K562 (cell line): ENCODE measurements around the gene VPS4B. TPM values are rescaled to one million over a fixed set of nuclear protein-coding genes. Genes with fewer than 3 reads are reported as not detected.
A peak's percentile ranks its signal among the peaks of the same experiment; 100 is the strongest.

Source experiments
- ATAC-seq: fragments of 200-7000 bp; cut with Tn5 transposase; 3 replicates; pipeline ENCODE4 v1.9.1; 2020; ENCODE audit warnings: moderate library complexity
- BruUV-seq: library from RNA; stranded (reverse); fragments of 400-500 nt; replicated peaks from 2 replicates; lab custom pipeline; 2021; lab: Mats Ljungman, UMichigan
- CTCF ChIA-PET: fragments of 300-600 bp; formaldehyde crosslinking; extraction: SDS; loops from one replicate; lab custom pipeline; 2021; ENCODE audit warnings: low intra/inter-chr PET ratio; lab: Yijun Ruan, JAX
- POLR2A ChIA-PET: fragments of 300-600, 350-650 bp; sonication (Branson Sonifier 250); formaldehyde crosslinking; extraction: SDS; loops from one replicate; lab custom pipeline; 2021; ENCODE audit warnings: antibody characterized with exemption, inconsistent platforms; lab: Yijun Ruan, JAX
- DNase-seq, 4 experiments: peaks; one replicate each; pipeline versions ENCODE4 v3.0.0 to v3.0.0-alpha.2; 2011 to 2018; ENCODE audit warnings: low spot score in 3 of 4, mixed read lengths in 3 of 4; ENCODE audit errors: extremely low read depth in 1 of 4
- FAIRE-seq: peaks from 2 replicates; lab custom pipeline; 2011; peaks lifted over from hg19 to GRCh38; lab: Jason Lieb, UNC
- H2AFZ ChIP-seq: 2 replicates; pipeline ENCODE4 v1.6.0; 2011; ENCODE audit warnings: low read depth, low read length, control low read depth, inconsistent platforms
- H3K27ac ChIP-seq: fragments of 200-600 bp; 3 replicates; pipeline ENCODE4 v1.8.0; 2011; ENCODE audit warnings: low read depth, mild to moderate bottlenecking, control low read depth, inconsistent platforms, low read length, moderate library complexity, mixed read lengths; ENCODE audit errors: extremely low read depth
- H3K27me3 ChIP-seq, 2 experiments: fragments of 300-600 bp in 1 of 2; 2 replicates in 1 of 2; 3 replicates in 1 of 2; pipeline versions ENCODE4 v1.6.0 to v1.8.0; 2011; ENCODE audit warnings: inconsistent platforms in 2 of 2, low read length in 2 of 2, mild to moderate bottlenecking in 1 of 2, mixed read lengths in 1 of 2, moderate library complexity in 1 of 2; ENCODE audit not compliant: control insufficient read depth in 2 of 2, insufficient read depth in 2 of 2
- H3K36me3 ChIP-seq: fragments of 300-600 bp; 3 replicates; pipeline ENCODE4 v1.8.0; 2011; ENCODE audit warnings: mild to moderate bottlenecking, low read length, inconsistent platforms; ENCODE audit not compliant: control insufficient read depth, insufficient read depth
- H3K4me1 ChIP-seq, 2 experiments: fragments of 200-600 bp in 1 of 2; replicated peaks in 1 of 2; 2 replicates in 1 of 2; 3 replicates in 1 of 2; pipeline versions ENCODE4 v1.5.1 to v1.8.0; 2011; ENCODE audit warnings: inconsistent platforms in 2 of 2, low read length in 2 of 2, mild to moderate bottlenecking in 1 of 2, mixed read lengths in 1 of 2, moderate library complexity in 1 of 2; ENCODE audit not compliant: control insufficient read depth in 2 of 2, insufficient read depth in 2 of 2
- H3K4me2 ChIP-seq: 2 replicates; pipeline ENCODE4 v1.6.1; 2011; ENCODE audit warnings: low read length, control low read depth, inconsistent platforms, mixed read lengths; ENCODE audit not compliant: insufficient read depth
- H3K4me3 ChIP-seq: fragments of 200-600 bp; sonication (generic), shearing (Covaris generic); 2 replicates; pipeline ENCODE4 v1.5.1; 2016; ENCODE audit warnings: control low read depth, inconsistent platforms
- H3K79me2 ChIP-seq: fragments of 200-600 bp; 3 replicates; pipeline ENCODE4 v1.8.0; 2011; ENCODE audit warnings: low read length, inconsistent platforms; ENCODE audit not compliant: control insufficient read depth, insufficient read depth
- H3K9ac ChIP-seq, 2 experiments: 2 replicates each; pipeline versions ENCODE4 v1.6.0 to v1.6.1; 2011; ENCODE audit warnings: low read depth in 2 of 2, low read length in 2 of 2, control low read depth in 1 of 2, inconsistent platforms in 1 of 2, mild to moderate bottlenecking in 1 of 2, mixed read lengths in 1 of 2; ENCODE audit not compliant: insufficient read depth in 1 of 2
- H3K9me1 ChIP-seq: one replicate; pipeline ENCODE4 v1.6.0; 2011; ENCODE audit warnings: inconsistent platforms, mild to moderate bottlenecking, low read length, moderate library complexity; ENCODE audit not compliant: control insufficient read depth, insufficient read depth
- H3K9me3 ChIP-seq: replicated peaks from 2 replicates; pipeline ENCODE4 v1.5.1; 2011; ENCODE audit warnings: low read depth, low read length, inconsistent platforms; ENCODE audit not compliant: control insufficient read depth, insufficient read depth
- H4K20me1 ChIP-seq: replicated peaks from 2 replicates; pipeline ENCODE4 v1.6.1; 2011; ENCODE audit warnings: low read length, inconsistent platforms, mixed read lengths; ENCODE audit not compliant: control insufficient read depth, insufficient read depth
- CEBPG ChIP-seq, 3 experiments: fragments of 200-800 bp in 1 of 3; sonication (Bioruptor generic) in 1 of 3; sonication (generic) in 1 of 3; formaldehyde crosslinking in 1 of 3; IDR thresholded peaks in 2 of 3; conservative IDR thresholded peaks in 1 of 3; 2 replicates each; pipeline versions ENCODE4 v1.6.1 to v1.8.0; 2016 to 2022; ENCODE audit warnings: missing compliant biosample characterization in 2 of 3, missing genetic modification characterization in 2 of 3, mild to moderate bottlenecking in 1 of 3, missing genetic modification reagents in 1 of 3
- HIVEP1 ChIP-seq: fragments of 250-450 bp; sonication (Bioruptor Pico); IDR thresholded peaks from 2 replicates; pipeline ENCODE4 v1.4.0; 2020; ENCODE audit warnings: mild to moderate bottlenecking
- HLTF ChIP-seq: fragments of 450-650 bp; IDR thresholded peaks from 2 replicates; pipeline ENCODE4 v1.6.1; 2016
- HNRNPH1 ChIP-seq: fragments of 200-400 bp; formaldehyde crosslinking; optimal IDR thresholded peaks from 2 replicates; pipeline ENCODE3; 2017; ENCODE audit warnings: low read depth, mild to moderate bottlenecking, low read length, moderate library complexity
- ILF3 ChIP-seq: fragments of 450-650 bp; IDR thresholded peaks from 2 replicates; pipeline ENCODE4 v1.6.1; 2018; ENCODE audit warnings: antibody characterized with exemption, mild to moderate bottlenecking, moderate library complexity, borderline replicate concordance
- MEIS2 ChIP-seq: fragments of 450-650 bp; IDR thresholded peaks from 2 replicates; pipeline ENCODE4 v1.6.1; 2014; ENCODE audit warnings: mild to moderate bottlenecking; ENCODE audit not compliant: partially characterized antibody
- NEUROD1 ChIP-seq: fragments of 150-350 bp; IDR thresholded peaks from 2 replicates; pipeline ENCODE4 v1.6.1; 2014; ENCODE audit warnings: borderline replicate concordance, low read length, low read depth; ENCODE audit not compliant: partially characterized antibody
- SAFB2 ChIP-seq: fragments of 200-400 bp; formaldehyde crosslinking; IDR thresholded peaks from 2 replicates; pipeline ENCODE4 v1.6.1; 2018; ENCODE audit warnings: borderline replicate concordance, low read length, low read depth, moderate library complexity; ENCODE audit not compliant: severe bottlenecking
- SNIP1 ChIP-seq: fragments of 450-650 bp; IDR thresholded peaks from 2 replicates; pipeline ENCODE4 v1.7.1; 2017; ENCODE audit warnings: low read depth, mild to moderate bottlenecking
- SREBF1 ChIP-seq: fragments of 150-350 bp; IDR thresholded peaks from 2 replicates; pipeline ENCODE4 v1.6.1; 2014; ENCODE audit warnings: antibody characterized with exemption, low read depth, low read length, borderline replicate concordance
- WGBS: fragments of 100-300 bp; shearing (Covaris generic); methylation state at CpG from one replicate; pipeline ENCODE4 v1.1.6; 2016; ENCODE audit warnings: low coverage, mixed read lengths; ENCODE audit not compliant: insufficient coverage; ENCODE audit errors: missing lambda C conversion rate; 5-methylcytosine and 5-hydroxymethylcytosine counted together
- in situ Hi-C: fragments of 300-500 bp; cut with MboI; formaldehyde crosslinking; loops from 4 replicates; pipeline ENCODE4 v1.15.0; 2018; ENCODE audit warnings: inconsistent platforms, mixed read lengths
- intact Hi-C: fragments of 100-400 bp; cut with micrococcal nuclease; formaldehyde crosslinking; loops from 2 replicates; pipeline ENCODE4 v1.14.2; 2022
- polyA plus RNA-seq, 8 experiments: library from polyadenylated mRNA; depleted of rRNA in 4 of 8; stranded (reverse) in 5 of 8; unstranded in 3 of 8; fragments of >200 nt; fragmentation: Nextera tagmentation in 2 of 8; fragmentation: Illumina TruSeq in 1 of 8; extraction: Ambion mirVana in 2 of 8; extraction: Trizol in 1 of 8; gene quantifications; 2 replicates each; pipeline versions ENCODE4 v1.2.1 to v1.2.3, GENCODE V29; 2011 to 2014; ENCODE audit warnings: inconsistent platforms in 1 of 8, missing spikeins in 1 of 8
- total RNA-seq, 7 experiments: library from RNA; depleted of rRNA in 6 of 7; stranded (reverse); fragments of >200 nt in 6 of 7; fragmentation: Illumina TruSeq in 2 of 7; extraction: Trizol in 2 of 7; gene quantifications; 2 replicates each; pipeline versions ENCODE4 v1.2.1 to v1.2.3, GENCODE V29; 2011 to 2021; ENCODE audit warnings: low replicate concordance in 1 of 7
- TF ChIP-seq, protein P1 (sequence below), 2 experiments: IDR thresholded peaks in 1 of 2; conservative IDR thresholded peaks in 1 of 2; 2 replicates each; pipeline ENCODE4 v1.6.1; 2016; ENCODE audit warnings: low read depth in 2 of 2, mild to moderate bottlenecking in 1 of 2, missing compliant biosample characterization in 1 of 2, missing genetic modification characterization in 1 of 2, moderate library complexity in 1 of 2
- TF ChIP-seq, protein P2 (sequence below): fragments of 450-650 bp; formaldehyde crosslinking; IDR thresholded peaks from 2 replicates; pipeline ENCODE4 v1.4.0; 2020; ENCODE audit warnings: mild to moderate bottlenecking, mixed read lengths
- TF ChIP-seq, protein P3 (sequence below): sonication (generic); formaldehyde crosslinking; IDR thresholded peaks from 2 replicates; pipeline ENCODE4 v1.8.1; 2023; ENCODE audit warnings: mild to moderate bottlenecking, missing genetic modification reagents
- TF ChIP-seq, protein P4 (sequence below): sonication (generic); formaldehyde crosslinking; IDR thresholded peaks from 2 replicates; pipeline ENCODE4 v1.8.0; 2023; ENCODE audit warnings: mild to moderate bottlenecking, missing genetic modification reagents

Gene VPS4B
- total and polyA plus RNA-seq, 9 of the 15 experiments (the other 6 are each of a cell fraction or from before 2014, with no cell fraction given), result 7.3 to 16.4 (median 10.4) TPM

DNA sequence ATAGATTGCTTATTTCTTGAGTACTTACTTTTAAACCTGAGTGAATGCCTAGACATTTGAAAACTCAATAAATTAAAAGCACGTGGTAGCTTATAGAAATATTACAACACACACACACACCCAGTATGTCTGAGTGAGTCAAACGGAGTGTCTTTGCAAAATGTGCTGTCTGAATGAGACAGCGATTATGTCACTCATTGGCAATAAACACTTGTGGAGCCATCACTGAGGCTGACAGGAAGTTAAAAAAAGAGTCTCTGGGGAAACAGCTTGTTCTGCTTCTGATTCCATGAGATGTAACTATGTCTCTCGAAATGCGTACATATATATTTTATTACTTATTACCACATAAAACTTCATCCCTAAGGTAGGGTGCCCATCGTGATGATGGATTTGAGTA is 22.3 kb upstream of the VPS4B start:
- peaks cover 0 to 4% of the 10 kb centered on the region in 2 experiments; a peak in 1 of 5 replicates for H3K27me3 ChIP-seq
- H2AFZ ChIP-seq, result 0 out of 2 replicates have a peak overlapping the region, but pooled peaks have one; percentile 9
- H4K20me1 ChIP-seq, result no peaks in the 10 kb centered on the region
- BruUV-seq, result no TSS peak
- ATAC-seq, result no peak
- no peak overlapping the region for H3K4me3 ChIP-seq
- no peak for FAIRE-seq
- POLR2A ChIA-PET, result no interaction called here
- H3K36me3 ChIP-seq, result no peaks in the 10 kb centered on the region
- intact Hi-C loops (no loop called here), in situ Hi-C loops (no loop called here)
- no peaks in the 10 kb centered on the region for H3K9me3 ChIP-seq
- CTCF ChIA-PET, result no interaction called here
- no peaks in the 10 kb centered on the region for H3K9me1 ChIP-seq
- DNase-seq, result no peak
- no peaks in the 10 kb centered on the region for H3K4me1 ChIP-seq
- no peak overlapping the region for H3K4me2 ChIP-seq
- no peaks in the 10 kb centered on the region for H3K79me2 ChIP-seq
- 30% methylated on average over 6 of the region's 6 CpGs for WGBS
- H3K9ac ChIP-seq, result no peak overlapping the region
- H3K27ac ChIP-seq, result no peak overlapping the region
- TF ChIP-seq, protein P1, sequence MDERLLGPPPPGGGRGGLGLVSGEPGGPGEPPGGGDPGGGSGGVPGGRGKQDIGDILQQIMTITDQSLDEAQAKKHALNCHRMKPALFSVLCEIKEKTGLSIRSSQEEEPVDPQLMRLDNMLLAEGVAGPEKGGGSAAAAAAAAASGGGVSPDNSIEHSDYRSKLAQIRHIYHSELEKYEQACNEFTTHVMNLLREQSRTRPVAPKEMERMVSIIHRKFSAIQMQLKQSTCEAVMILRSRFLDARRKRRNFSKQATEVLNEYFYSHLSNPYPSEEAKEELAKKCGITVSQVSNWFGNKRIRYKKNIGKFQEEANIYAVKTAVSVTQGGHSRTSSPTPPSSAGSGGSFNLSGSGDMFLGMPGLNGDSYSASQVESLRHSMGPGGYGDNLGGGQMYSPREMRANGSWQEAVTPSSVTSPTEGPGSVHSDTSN (CRISPR knock-in tag; IDR thresholded peaks at IDR 0.05; ENCODE audit: low read depth), result no peak
- TF ChIP-seq, protein P1 (tag; conservative IDR thresholded peaks at IDR 0.05; ENCODE audit: low read depth), result peak; percentile 52; the same call in 1 of the 2 replicates
- TF ChIP-seq HIVEP1 (CRISPR knock-in tag) (no peak), SREBF1 (no peak), SAFB2 (no peak), NEUROD1 (no peak), CEBPG (CRISPR knock-in tag; IDR thresholded peaks at IDR 0.05) (no peak), CEBPG (tag; conservative IDR thresholded peaks at IDR 0.05 in 1 of 2, IDR thresholded peaks at IDR 0.05 in 1 of 2) (peak in 1 of 2 experiments; percentile 36; a peak in 1 of 4 replicates), MEIS2 (peak; percentile 38), ILF3 (no peak), HNRNPH1 (no peak), SNIP1 (no peak), HLTF (no peak)
- TF ChIP-seq, protein P2, sequence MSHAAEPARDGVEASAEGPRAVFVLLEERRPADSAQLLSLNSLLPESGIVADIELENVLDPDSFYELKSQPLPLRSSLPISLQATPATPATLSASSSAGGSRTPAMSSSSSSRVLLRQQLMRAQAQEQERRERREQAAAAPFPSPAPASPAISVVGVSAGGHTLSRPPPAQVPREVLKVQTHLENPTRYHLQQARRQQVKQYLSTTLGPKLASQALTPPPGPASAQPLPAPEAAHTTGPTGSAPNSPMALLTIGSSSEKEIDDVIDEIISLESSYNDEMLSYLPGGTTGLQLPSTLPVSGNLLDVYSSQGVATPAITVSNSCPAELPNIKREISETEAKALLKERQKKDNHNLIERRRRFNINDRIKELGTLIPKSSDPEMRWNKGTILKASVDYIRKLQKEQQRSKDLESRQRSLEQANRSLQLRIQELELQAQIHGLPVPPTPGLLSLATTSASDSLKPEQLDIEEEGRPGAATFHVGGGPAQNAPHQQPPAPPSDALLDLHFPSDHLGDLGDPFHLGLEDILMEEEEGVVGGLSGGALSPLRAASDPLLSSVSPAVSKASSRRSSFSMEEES (CRISPR knock-in tag), result no peak
- TF ChIP-seq, protein P3, sequence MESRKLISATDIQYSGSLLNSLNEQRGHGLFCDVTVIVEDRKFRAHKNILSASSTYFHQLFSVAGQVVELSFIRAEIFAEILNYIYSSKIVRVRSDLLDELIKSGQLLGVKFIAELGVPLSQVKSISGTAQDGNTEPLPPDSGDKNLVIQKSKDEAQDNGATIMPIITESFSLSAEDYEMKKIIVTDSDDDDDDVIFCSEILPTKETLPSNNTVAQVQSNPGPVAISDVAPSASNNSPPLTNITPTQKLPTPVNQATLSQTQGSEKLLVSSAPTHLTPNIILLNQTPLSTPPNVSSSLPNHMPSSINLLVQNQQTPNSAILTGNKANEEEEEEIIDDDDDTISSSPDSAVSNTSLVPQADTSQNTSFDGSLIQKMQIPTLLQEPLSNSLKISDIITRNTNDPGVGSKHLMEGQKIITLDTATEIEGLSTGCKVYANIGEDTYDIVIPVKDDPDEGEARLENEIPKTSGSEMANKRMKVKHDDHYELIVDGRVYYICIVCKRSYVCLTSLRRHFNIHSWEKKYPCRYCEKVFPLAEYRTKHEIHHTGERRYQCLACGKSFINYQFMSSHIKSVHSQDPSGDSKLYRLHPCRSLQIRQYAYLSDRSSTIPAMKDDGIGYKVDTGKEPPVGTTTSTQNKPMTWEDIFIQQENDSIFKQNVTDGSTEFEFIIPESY (CRISPR knock-in tag), result no peak
- TF ChIP-seq, protein P4, sequence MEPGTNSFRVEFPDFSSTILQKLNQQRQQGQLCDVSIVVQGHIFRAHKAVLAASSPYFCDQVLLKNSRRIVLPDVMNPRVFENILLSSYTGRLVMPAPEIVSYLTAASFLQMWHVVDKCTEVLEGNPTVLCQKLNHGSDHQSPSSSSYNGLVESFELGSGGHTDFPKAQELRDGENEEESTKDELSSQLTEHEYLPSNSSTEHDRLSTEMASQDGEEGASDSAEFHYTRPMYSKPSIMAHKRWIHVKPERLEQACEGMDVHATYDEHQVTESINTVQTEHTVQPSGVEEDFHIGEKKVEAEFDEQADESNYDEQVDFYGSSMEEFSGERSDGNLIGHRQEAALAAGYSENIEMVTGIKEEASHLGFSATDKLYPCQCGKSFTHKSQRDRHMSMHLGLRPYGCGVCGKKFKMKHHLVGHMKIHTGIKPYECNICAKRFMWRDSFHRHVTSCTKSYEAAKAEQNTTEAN (CRISPR knock-in tag), result no peak
